PC-9 (cell line): ENCODE measurements around the gene HMGN4. TPM values are rescaled to one million over a fixed set of nuclear protein-coding genes. Genes with fewer than 3 reads are reported as not detected.
A peak's percentile ranks its signal among the peaks of the same experiment; 100 is the strongest.

Source experiments
- BruUV-seq: library from RNA; stranded (reverse); fragments of 400-500 nt; replicated peaks from 2 replicates; lab custom pipeline; 2021; lab: Mats Ljungman, UMichigan
- CTCF ChIA-PET: fragments of 300-600 bp; sonication (Branson Sonifier 250); formaldehyde crosslinking; loops from one replicate; lab custom pipeline; 2022; ENCODE audit warnings: antibody characterized with exemption; lab: Charles Lee
- POLR2A ChIA-PET: fragments of 300-600 bp; sonication (Branson Sonifier 250); formaldehyde crosslinking; loops from one replicate; lab custom pipeline; 2022; ENCODE audit warnings: antibody characterized with exemption; ENCODE audit not compliant: unreplicated experiment; lab: Charles Lee
- DNase-seq, 2 experiments: peaks; one replicate each; pipeline versions ENCODE4 v3.0.0 to v3.0.0-alpha.2; 2015 to 2022; ENCODE audit warnings: mixed read lengths in 1 of 2
- H2AFZ ChIP-seq: fragments of 200-600 bp; sonication (generic); 2 replicates; pipeline ENCODE4 v1.8.1; 2017; ENCODE audit warnings: antibody characterized with exemption
- H3F3A ChIP-seq: fragments of 200-600 bp; sonication (generic); 2 replicates; pipeline ENCODE4 v1.8.1; 2017; ENCODE audit warnings: antibody characterized with exemption, mild to moderate bottlenecking, low read depth; ENCODE audit not compliant: insufficient read depth
- H3K27ac ChIP-seq: fragments of 200-600 bp; sonication (generic); 2 replicates; pipeline ENCODE4 v1.6.1; 2016; ENCODE audit warnings: mixed run types
- H3K27me3 ChIP-seq: fragments of 200-600 bp; sonication (generic); 2 replicates; pipeline ENCODE4 v1.6.1; 2016; ENCODE audit warnings: low read depth, mixed run types; ENCODE audit not compliant: insufficient read depth
- H3K36me3 ChIP-seq: fragments of 200-600 bp; sonication (generic); 2 replicates; pipeline ENCODE4 v1.6.1; 2016; ENCODE audit warnings: low read depth, mixed run types
- H3K4me1 ChIP-seq: fragments of 200-600 bp; sonication (generic); replicated peaks from 2 replicates; pipeline ENCODE4 v1.6.1; 2016; ENCODE audit warnings: mixed run types; ENCODE audit not compliant: insufficient read depth
- H3K4me2 ChIP-seq: fragments of 200-600 bp; sonication (generic); 2 replicates; pipeline ENCODE4 v1.6.1; 2017; ENCODE audit warnings: mixed run types
- H3K4me3 ChIP-seq: fragments of 200-600 bp; sonication (generic); 2 replicates; pipeline ENCODE4 v1.6.1; 2016; ENCODE audit warnings: mixed run types
- H3K79me2 ChIP-seq: fragments of 200-600 bp; sonication (generic); 2 replicates; pipeline ENCODE4 v1.6.1; 2017; ENCODE audit warnings: low read depth, mixed run types
- H3K9me2 ChIP-seq: fragments of 200-600 bp; sonication (generic); 2 replicates; pipeline ENCODE4 v1.8.1; 2017; ENCODE audit warnings: mild to moderate bottlenecking; ENCODE audit not compliant: insufficient read depth
- H3K9me3 ChIP-seq: fragments of 200-600 bp; sonication (generic); 2 replicates; pipeline ENCODE4 v1.8.1; 2016; ENCODE audit warnings: low read depth; ENCODE audit not compliant: insufficient read depth
- H4K20me1 ChIP-seq: fragments of 200-600 bp; sonication (generic); 2 replicates; pipeline ENCODE4 v1.8.1; 2017; ENCODE audit not compliant: insufficient read depth
- EZH2 ChIP-seq: fragments of 200-600 bp; sonication (generic); IDR thresholded peaks from 2 replicates; pipeline ENCODE4 v1.8.0; 2017; ENCODE audit warnings: antibody characterized with exemption, low read depth
- intact Hi-C: fragments of 100-400 bp; cut with micrococcal nuclease; formaldehyde crosslinking; loops from one replicate; pipeline ENCODE4 v1.10.0; 2022; ENCODE audit not compliant: unreplicated experiment
- total RNA-seq: library from RNA; stranded (reverse); gene quantifications from 2 replicates; pipeline ENCODE4 v1.2.3, GENCODE V29; 2021
- TF ChIP-seq, protein P1 (sequence below): fragments of 200-600 bp; sonication (generic); conservative IDR thresholded peaks from 2 replicates; pipeline ENCODE4 v1.6.1; 2017; ENCODE audit warnings: mixed run types, antibody characterized with exemption, mild to moderate bottlenecking, moderate library complexity

Gene HMGN4
- total RNA-seq, 1 experiment from 2014 or later: 86.9 TPM

DNA sequence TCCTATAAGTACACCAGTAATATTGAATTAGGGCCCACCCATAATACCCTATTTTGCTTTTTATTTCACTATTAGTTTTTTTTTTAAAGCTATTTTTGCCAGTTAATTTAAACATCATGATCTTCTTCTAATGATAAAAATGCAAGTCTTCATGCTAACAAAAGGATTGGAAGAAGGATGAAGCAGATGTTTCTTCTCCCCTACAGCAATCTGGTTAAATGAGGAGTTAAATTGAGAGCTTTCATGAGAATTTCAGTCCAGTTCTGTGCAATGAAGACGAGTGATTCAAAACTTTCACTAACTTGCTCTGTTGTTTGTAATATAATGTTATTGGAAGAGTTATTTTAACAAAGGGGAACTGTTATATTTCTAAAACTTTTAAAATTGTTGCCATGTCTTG lies 3.4 kb downstream of the HMGN4 start:
- Histone ChIP-seq H3K9me3 (no peaks in the 10 kb centered on the region), H3K4me2 (no peak overlapping the region), H3K27ac (no peak overlapping the region), H4K20me1 (no peaks in the 10 kb centered on the region), H3K9me2 (no peaks in the 10 kb centered on the region), H3K27me3 (no peaks in the 10 kb centered on the region), H3K79me2 (peaks cover 37% of the 10 kb centered on the region), H3K36me3 (peaks cover 14% of the 10 kb centered on the region; the same call in 1 of the 2 replicates), H3K4me3 (no peak overlapping the region), H2AFZ (no peak overlapping the region), H3F3A (peaks cover 39% of the 10 kb centered on the region), H3K4me1 (peaks cover 11% of the 10 kb centered on the region)
- intact Hi-C loops: loop anchor here (5.0 kb wide), 1 partner anchor 324 kb away; a partner anchor contains a TSS
- BruUV-seq: no TSS peak
- no peak for TF ChIP-seq EZH2
- TF ChIP-seq, protein P1, sequence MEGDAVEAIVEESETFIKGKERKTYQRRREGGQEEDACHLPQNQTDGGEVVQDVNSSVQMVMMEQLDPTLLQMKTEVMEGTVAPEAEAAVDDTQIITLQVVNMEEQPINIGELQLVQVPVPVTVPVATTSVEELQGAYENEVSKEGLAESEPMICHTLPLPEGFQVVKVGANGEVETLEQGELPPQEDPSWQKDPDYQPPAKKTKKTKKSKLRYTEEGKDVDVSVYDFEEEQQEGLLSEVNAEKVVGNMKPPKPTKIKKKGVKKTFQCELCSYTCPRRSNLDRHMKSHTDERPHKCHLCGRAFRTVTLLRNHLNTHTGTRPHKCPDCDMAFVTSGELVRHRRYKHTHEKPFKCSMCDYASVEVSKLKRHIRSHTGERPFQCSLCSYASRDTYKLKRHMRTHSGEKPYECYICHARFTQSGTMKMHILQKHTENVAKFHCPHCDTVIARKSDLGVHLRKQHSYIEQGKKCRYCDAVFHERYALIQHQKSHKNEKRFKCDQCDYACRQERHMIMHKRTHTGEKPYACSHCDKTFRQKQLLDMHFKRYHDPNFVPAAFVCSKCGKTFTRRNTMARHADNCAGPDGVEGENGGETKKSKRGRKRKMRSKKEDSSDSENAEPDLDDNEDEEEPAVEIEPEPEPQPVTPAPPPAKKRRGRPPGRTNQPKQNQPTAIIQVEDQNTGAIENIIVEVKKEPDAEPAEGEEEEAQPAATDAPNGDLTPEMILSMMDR: no peak
- ChIA-PET CTCF (no interaction called here), POLR2A (no interaction called here)
- DNase-seq: no peak

- intact Hi-C loops: loop anchor here (5.0 kb wide), 1 partner anchor 327 kb away; a partner anchor contains a TSS
- BruUV-seq: no TSS peak
- Histone ChIP-seq H3K27me3 (no peaks in the 10 kb centered on the region), H3F3A (peaks cover 17% of the 10 kb centered on the region), H3K4me1 (peaks cover 9% of the 10 kb centered on the region), H3K36me3 (peaks cover 14% of the 10 kb centered on the region; the same call in 1 of the 2 replicates), H3K4me2 (no peak overlapping the region), H3K27ac (no peak overlapping the region), H4K20me1 (no peaks in the 10 kb centered on the region), H3K4me3 (no peak overlapping the region), H3K9me3 (no peaks in the 10 kb centered on the region), H3K79me2 (peaks cover 35% of the 10 kb centered on the region), H2AFZ (no peak overlapping the region), H3K9me2 (no peaks in the 10 kb centered on the region)
- no peak for DNase-seq
- TF ChIP-seq EZH2: no peak
- TF ChIP-seq, protein P1: peak; percentile 41
- ChIA-PET POLR2A (no interaction called here), CTCF (no interaction called here)
Measured at GRCh38 chr6:26543953-26544352, 5.8 kb downstream of the HMGN4 start.

- CTCF ChIA-PET: no interaction called here
- Histone ChIP-seq H3K4me3 (no peak overlapping the region), H3F3A (peaks cover 11% of the 10 kb centered on the region), H4K20me1 (no peaks in the 10 kb centered on the region), H2AFZ (no peak overlapping the region), H3K4me2 (no peak overlapping the region), H3K27me3 (no peaks in the 10 kb centered on the region), H3K4me1 (peaks cover 5% of the 10 kb centered on the region; the same call in 1 of the 2 replicates), H3K36me3 (peaks cover 14% of the 10 kb centered on the region; the same call in 1 of the 2 replicates), H3K27ac (no peak overlapping the region), H3K9me2 (no peaks in the 10 kb centered on the region), H3K9me3 (no peaks in the 10 kb centered on the region), H3K79me2 (peaks cover 30% of the 10 kb centered on the region)
- intact Hi-C loops: loop anchor here (5.0 kb wide), 1 partner anchor 327 kb away; a partner anchor contains a TSS
- POLR2A ChIA-PET: no interaction called here
- TF ChIP-seq, protein P1: no peak
- no peak for TF ChIP-seq EZH2
- no peak for DNase-seq
- BruUV-seq: no TSS peak
Measured at GRCh38 chr6:26544473-26544872, 6.3 kb downstream of the HMGN4 start.
